HS-5 (cell line): Measurements from ENCODE around the gene TFF1.
"Not testable (repeated sequence)": the region's sequence is repeated elsewhere in the genome, so short reads cannot be mapped to it uniquely, and the experiment has no call there.

Source experiments
- DNase-seq: peaks from one replicate; pipeline ENCODE4 v3.0.0-alpha.2; 2012; ENCODE audit warnings: low read depth

The TFF1 gene

DNA sequence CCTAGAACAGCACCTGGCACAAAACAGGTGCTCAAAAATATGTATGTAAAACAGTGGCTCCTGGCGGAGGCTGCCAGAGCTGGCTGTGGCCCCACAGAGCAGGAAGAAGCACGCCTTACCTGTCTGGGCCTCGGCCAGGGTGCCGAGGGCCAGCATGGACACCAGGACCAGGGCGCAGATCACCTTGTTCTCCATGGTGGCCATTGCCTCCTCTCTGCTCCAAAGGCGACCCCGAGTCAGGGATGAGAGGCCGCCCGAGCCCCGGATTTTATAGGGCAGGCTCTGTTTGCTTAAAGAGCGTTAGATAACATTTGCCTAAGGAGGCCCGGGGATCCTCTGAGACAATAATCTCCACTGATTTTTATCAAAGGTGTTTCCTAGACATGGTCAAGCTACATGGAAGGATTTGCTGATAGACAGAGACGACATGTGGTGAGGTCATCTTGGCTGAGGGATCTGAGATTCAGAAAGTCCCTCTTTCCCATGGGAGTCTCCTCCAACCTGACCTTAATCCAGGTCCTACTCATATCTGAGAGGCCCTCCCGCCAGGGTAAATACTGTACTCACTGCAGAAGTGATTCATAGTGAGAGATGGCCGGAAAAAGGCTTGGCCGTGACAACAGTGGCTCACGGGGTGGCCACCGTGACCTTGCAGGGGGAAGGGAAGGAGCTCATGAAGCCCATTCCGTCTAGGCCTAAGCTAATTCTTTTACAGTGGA is at the start of gene TFF1:
Gene TFF1 (minus strand): TSS at position 244 of the 719 bp plus-strand sequence. CDS start 40 bp downstream, at position 204.
- DNase-seq, result no peak

DNA sequence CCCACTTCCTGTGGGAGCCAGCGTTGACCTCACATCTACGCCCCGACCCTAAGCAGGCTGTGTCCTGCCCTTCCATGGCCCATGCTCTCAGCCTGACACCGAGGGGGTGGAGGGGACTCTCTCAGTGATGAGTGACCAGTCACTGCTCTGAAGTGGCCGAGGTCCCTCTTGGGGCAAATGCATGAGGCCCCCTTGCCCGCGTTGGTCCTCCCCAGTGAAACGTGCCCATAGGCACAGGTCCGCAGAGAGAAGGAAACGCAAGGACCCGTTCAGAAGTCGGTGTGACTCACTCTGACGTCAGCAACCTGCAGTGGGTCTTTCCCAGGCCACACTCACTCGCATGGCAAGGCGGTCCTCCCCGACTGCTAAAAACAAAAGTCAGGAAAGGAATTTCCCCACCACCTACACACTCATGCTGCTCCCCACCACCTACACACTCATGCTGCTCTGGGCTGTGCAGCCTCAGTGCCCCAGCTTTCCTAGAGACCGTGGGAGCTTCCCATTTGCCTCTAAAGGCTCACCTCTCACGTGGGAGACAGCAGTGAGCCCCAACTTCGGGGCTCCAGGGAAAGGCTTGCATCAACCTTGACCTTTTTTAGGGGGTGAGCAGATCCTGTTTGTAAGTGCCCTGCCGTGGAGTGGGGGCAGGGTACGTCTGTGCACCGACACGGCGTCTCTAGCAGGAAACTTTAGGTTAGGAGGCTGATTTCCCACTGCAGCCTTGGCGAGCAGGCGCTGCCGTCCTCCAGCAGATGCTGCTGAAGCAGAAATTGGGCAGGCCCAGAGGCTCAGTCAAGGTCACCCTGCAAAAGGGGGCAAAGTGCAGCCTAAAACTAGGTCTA is 48.8 kb upstream of the TFF1 start:
- DNase-seq, result no peak

GRCh38 chr21:42414553-42414927 is 48.2 kb upstream of the TFF1 start:
- no peak for DNase-seq

DNA sequence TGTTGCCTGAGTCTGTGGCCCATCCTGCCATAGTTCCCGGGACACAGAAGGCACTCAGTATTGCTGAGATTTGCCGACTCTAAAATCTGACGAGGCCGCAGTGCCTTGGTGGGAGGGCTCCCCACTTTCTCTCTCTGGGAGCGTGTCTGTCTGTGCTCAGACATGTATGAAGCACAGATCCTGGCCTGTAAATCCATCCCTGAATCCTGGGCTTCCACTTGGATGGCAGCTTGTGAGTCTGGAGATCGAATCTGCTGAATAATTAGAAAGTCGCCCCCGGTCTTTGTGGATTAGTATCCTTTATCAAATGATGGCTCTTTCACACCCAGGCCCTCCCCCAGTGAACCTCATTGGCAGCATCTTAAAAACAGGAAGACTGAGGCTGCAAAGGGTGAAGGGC is 47.7 kb upstream of the TFF1 start:
- no peak for DNase-seq

DNA sequence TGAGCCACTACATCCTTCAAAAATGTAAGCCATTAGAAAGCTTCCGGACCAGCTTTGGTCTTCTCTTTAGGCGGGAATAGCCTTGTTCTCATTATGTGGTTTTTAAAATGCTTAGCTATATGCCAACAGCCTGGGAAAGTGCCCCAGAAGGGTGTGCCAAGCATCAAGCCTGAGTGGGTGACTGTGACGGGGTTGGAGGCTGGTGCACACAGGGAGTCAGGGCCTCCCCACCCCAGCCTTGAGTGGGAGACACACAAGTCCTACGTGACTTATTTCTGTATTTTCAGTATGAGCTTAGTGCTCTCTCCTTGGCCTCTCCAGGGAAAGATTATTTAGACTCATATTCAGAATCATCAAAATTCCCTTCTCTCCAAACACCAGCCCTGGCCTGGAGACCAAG is 47.2 kb upstream of the TFF1 start:
- DNase-seq, result no peak

DNA sequence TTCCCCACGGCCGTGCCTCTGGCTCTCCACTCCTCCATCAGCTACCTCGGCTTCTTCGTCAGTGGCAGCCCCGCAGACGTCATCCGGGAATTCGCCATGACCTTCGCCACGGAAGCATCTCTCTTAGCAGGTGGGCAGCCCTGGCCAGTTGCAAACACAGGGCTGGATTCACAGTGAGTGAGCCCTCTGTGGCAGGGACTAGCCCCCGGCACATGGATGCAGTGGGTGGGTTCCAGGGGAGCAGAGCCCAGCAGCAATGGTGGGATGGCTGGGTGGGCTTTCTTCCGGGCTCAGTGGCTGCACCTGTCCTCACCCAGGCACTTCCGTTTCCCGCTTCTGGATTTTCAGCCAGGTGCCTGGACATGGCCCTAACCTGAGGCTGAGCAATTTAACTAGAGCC is 46.8 kb upstream of the TFF1 start:
- DNase-seq, result no peak

DNA sequence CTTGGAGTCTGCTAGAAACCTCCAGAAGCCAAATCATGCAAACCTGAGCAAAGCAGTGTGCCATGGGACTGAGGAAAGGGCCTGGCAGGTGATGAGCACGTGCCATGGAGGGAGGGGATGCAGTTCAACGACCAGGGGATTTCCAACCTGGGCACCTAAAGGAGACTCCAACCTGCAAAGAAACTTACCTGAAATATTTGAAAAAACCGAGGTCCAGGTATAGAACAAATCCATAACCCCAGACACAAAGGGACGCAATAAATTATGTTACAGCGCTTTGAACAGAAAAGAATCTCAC is 46.2 kb upstream of the TFF1 start:
- DNase-seq, result no peak

DNA sequence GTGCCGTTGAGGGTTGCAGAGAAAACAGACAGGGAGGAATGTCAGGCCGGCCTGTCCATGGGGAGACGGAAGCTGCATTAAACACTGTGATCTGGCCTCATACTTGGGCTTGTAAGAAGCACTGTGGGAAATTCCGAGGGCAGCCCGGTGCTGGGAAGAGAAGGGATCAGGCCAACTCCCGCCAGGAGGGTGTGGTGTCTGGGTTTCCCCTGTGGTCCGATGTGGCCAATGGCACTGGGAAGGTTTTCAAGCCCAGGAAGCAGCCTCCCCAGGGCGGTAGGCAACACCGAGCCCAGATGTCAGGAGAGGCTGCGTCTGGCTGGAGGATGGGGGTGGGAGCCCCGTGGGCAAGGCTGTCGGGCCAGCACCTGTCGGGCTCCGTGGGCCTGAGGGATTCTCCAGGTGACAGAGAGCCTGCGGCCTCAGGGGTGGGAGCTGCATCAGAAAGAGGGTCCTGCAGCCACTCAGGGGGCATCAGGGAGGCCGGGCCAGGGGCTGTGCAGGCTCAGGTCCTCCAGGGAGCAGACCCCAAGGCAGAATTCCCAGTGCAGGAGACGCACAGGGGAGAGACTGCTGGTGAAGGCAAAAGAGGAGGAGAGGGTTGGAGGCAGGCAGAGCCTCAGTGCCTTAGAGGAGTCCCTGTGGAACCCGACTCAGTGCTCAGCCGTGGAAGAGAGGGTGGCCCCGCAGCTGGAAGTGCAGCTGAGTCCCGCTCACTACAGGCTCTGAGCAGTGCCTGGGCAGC is 45.7 kb upstream of the TFF1 start:
- no peak for DNase-seq

DNA sequence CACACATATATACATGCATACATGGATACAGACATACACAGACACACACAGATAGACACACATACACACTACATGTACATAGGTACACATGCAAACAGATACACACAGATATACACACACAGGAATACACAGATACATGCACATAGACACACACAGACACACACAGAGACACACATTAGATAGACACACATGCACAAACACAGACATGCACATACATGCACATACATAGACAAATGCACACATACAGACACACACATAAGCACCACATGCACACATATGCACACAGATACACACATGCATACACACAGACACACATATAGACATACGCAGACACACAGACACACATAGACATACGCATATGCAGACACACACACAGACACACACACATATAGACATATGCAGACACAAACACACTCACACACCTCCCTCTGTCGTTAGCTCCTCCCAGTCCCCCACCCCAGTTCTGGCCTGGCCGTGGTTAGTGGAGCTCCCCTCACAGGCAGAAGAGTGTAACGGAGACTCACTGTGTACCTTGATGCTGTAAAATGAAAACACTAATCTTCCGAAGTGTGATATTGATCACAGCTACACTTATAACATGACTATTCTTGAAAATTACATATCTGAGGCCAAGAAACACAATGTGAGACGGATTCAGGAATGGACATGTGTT is 45.0 kb upstream of the TFF1 start:
- DNase-seq, result no peak

DNA sequence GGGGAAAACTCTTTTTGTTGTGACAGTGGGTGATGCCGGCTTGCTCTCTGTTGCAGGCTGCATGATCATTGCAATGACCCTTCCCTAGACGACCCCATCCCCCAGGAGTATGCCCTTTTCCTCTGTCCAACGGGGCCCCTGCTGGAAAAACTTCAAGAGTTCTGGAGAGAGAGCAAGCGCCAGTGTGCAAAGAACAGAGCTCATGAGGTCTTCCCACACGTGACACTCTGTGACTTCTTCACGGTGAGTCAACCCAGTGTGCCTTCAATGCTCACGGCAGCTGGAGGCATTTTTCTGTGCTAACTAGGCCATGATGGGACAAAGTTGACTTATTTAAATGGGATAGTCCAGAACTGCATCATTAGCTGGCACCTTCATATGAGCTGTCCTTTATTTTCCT is 43.0 kb upstream of the TFF1 start:
- no peak for DNase-seq

DNA sequence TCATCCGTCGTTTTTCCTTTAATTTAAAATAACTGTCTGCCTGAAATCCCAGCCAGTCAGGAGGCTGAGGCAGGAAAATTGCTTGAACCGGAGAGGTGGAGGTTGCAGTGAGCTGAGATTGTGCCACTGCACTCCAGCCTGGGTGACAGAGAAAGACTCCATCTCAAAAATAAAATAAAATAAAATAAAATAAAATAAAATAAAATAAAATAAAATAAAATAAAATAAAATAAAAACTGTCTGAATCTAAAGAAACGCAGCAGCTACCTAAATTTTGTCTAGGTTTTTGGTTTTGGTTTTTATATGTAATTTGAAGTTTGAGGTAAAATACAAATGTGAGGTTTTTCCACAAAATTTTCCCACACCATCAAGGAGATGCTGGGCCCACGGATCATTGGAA is 42.4 kb upstream of the TFF1 start:
- DNase-seq, result not testable (repeated sequence)

DNA sequence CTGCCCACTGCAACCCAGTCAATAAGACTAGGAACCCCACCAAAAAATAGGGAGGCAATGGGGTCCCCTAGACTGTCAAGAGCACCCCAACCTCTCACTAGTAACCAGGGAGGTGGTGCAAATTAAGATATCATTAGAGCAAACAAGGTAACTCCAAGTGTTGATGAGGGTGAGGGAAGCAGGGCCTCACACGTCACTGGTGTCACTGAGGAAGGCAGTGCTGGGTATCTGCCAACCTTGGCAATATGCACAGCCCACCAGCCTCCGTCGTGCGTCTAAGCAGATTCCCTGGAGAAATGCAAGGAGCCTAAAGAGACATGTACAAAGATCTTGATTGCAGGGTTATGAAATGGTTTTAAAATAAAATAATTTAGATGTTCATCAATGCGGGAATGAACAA is 41.1 kb upstream of the TFF1 start:
- DNase-seq, result no peak

DNA sequence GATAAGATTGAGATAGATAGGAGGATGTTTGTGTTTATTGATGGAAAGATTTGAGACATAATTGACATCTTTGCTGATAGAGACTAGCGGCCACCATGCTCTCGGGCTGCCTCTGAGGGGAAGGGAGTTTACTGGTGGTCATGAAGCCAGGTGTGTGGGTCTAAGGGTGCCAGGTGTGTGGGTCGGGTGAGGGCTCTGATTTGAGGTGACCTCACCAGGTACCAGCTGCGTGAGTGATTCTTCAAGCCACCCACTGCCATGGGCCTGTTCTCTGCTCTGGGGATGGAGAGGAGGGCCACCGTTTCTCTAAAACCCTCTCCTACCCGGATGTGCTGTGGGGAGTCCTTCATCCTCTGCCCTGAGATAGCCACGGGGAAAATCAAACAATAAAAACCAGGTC is 40.5 kb upstream of the TFF1 start:
- no peak for DNase-seq

DNA sequence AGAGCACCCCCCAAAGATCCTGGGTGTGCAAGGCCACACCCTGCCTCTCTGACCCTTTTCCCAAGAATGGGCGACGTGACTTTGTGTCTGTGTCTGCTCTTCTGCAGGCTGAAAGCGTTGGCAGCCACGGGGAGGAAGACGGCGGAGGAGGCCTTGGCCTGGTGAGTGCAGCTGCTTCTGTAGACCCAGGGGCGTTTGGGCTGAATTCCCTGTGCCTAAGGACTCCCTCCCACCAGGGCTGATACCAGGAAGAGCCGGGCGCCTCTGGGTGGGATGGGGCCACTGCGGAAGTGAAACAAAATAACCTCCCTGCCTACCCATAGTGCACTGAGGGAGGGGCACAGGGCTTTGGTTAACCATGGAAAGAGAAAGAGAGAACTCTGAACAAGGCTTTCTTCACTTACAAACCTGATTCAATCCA is 39.9 kb upstream of the TFF1 start:
- DNase-seq, result no peak

GRCh38 chr21:42405064-42406013 is 39.0 kb upstream of the TFF1 start:
- no peak for DNase-seq

- no peak for DNase-seq
These were observed 38.2 kb upstream of the TFF1 start for GRCh38 chr21:42404539-42404938.

GRCh38 chr21:42403611-42404231 is 37.4 kb upstream of the TFF1 start, which contains the start of gene UBASH3A:
TSS of gene UBASH3A (plus strand) at chr21:42403902. CDS start at chr21:42403946, 44 bp downstream.
- no peak for DNase-seq

DNA sequence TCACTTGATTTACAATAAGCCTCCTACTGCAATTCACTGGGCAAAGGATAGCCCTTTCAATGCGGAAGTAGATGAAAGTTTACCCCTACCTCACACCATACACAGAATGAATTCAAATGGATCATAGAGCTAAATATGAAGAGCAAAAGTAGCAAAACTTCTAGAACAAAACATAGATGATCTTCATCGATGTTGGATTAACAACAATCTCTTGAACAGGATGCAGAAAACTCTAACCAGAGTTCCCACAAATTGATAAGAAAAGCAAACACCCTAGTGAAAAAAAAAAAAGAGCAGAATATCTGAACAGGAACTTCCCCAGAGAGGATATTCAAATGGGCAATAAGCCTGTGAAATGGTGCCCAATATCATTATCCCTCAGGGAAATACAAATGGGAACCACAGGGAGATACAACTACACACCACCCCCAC is 35.5 kb upstream of the TFF1 start:
- no peak for DNase-seq

GRCh38 chr21:42401154-42401553 is 34.8 kb upstream of the TFF1 start:
- DNase-seq, result no peak

GRCh38 chr21:42400525-42400924 is 34.2 kb upstream of the TFF1 start:
- DNase-seq, result no peak
